ENCODE results near the gene TMEM245. TPM values are rescaled to one million over a fixed set of nuclear protein-coding genes. Genes with fewer than 3 reads are reported as not detected.
A peak's percentile ranks its signal among the peaks of the same experiment; 100 is the strongest.

Gene TMEM245
- total and polyA plus RNA-seq, 10 of the 15 experiments (the other 5 are each of a cell fraction or from before 2014, with no cell fraction given): 7.4 to 36.1 (median 19.0) TPM

GRCh38 chr9:109010746-109011145 is 109.0 kb downstream of the TMEM245 start:
- Histone ChIP-seq H3K9me3 (replicated peaks; ENCODE audit: control insufficient read depth, insufficient read depth, low read length) (no peaks in the 10 kb centered on the region), H3K4me2 (ENCODE audit: control insufficient read depth, insufficient read depth) (no peak overlapping the region), H3K4me1 (ENCODE audit: control insufficient read depth, insufficient read depth, low read length) (peaks cover 13% of the 10 kb centered on the region), H3K36me3 (ENCODE audit: control insufficient read depth in 2 of 2, insufficient read depth in 2 of 2, low read length in 1 of 2) (no peaks in the 10 kb centered on the region), H3K27me3 (replicated peaks in 1 of 2; ENCODE audit: control insufficient read depth in 2 of 2, insufficient read depth in 2 of 2, low read length in 1 of 2) (no peaks in the 10 kb centered on the region), H3K9ac (ENCODE audit: control insufficient read depth, insufficient read depth, low read length) (no peak overlapping the region), H3K79me2 (ENCODE audit: control insufficient read depth, insufficient read depth, low read length) (peaks cover 15% of the 10 kb centered on the region), H3K27ac (ENCODE audit: control insufficient read depth, insufficient read depth) (no peak overlapping the region), H4K20me1 (ENCODE audit: control insufficient read depth, insufficient read depth) (no peaks in the 10 kb centered on the region), H2AFZ (ENCODE audit: control insufficient read depth, low read depth, low read length) (no peak overlapping the region), H3K4me3 (no peak overlapping the region)
- intact Hi-C loops (cut with micrococcal nuclease; ENCODE audit: unreplicated experiment) (loop anchor here (10.0 kb wide), 1 partner anchor 404 kb away; no protein-coding TSS in a partner anchor), in situ Hi-C loops (cut with MboI) (no loop called here)
- ATAC-seq: peak; percentile 40
- CTCF ChIA-PET: interaction anchor here (0.5 to 1.4 kb wide), 4 partner anchors 57 to 460 kb away, joined by 3 to 5 read pairs (median 4); no protein-coding TSS in a partner anchor
- TF ChIP-seq, protein P1, sequence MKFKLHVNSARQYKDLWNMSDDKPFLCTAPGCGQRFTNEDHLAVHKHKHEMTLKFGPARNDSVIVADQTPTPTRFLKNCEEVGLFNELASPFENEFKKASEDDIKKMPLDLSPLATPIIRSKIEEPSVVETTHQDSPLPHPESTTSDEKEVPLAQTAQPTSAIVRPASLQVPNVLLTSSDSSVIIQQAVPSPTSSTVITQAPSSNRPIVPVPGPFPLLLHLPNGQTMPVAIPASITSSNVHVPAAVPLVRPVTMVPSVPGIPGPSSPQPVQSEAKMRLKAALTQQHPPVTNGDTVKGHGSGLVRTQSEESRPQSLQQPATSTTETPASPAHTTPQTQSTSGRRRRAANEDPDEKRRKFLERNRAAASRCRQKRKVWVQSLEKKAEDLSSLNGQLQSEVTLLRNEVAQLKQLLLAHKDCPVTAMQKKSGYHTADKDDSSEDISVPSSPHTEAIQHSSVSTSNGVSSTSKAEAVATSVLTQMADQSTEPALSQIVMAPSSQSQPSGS (IDR thresholded peaks at IDR 0.05; ENCODE audit: low read length): 0 out of 2 replicates have a peak, but pooled peaks have one; percentile 27
- no peak for TF ChIP-seq RB1 (IDR thresholded peaks at IDR 0.05; ENCODE audit: borderline replicate concordance)
- peak; percentile 34; the same call in 1 of the 2 replicates for TF ChIP-seq RUNX3 (IDR thresholded peaks at IDR 0.05; ENCODE audit: low read length)
- peak; percentile 87 for TF ChIP-seq CREM (IDR thresholded peaks at IDR 0.05; ENCODE audit: low read depth)
- TF ChIP-seq JUNB (IDR thresholded peaks at IDR 0.05): peak; percentile 67
- TF ChIP-seq CREB1 (IDR thresholded peaks at IDR 0.05; ENCODE audit: low read depth): peak; percentile 90
- no peak for TF ChIP-seq NFXL1 (IDR thresholded peaks at IDR 0.05; ENCODE audit: borderline replicate concordance)
- no peak for TF ChIP-seq ZBTB33 (IDR thresholded peaks at IDR 0.05)
- no peak for TF ChIP-seq IKZF1 (conservative IDR thresholded peaks at IDR 0.05)
- no peak for TF ChIP-seq ZNF622 (IDR thresholded peaks at IDR 0.05)
- TF ChIP-seq, protein P2, sequence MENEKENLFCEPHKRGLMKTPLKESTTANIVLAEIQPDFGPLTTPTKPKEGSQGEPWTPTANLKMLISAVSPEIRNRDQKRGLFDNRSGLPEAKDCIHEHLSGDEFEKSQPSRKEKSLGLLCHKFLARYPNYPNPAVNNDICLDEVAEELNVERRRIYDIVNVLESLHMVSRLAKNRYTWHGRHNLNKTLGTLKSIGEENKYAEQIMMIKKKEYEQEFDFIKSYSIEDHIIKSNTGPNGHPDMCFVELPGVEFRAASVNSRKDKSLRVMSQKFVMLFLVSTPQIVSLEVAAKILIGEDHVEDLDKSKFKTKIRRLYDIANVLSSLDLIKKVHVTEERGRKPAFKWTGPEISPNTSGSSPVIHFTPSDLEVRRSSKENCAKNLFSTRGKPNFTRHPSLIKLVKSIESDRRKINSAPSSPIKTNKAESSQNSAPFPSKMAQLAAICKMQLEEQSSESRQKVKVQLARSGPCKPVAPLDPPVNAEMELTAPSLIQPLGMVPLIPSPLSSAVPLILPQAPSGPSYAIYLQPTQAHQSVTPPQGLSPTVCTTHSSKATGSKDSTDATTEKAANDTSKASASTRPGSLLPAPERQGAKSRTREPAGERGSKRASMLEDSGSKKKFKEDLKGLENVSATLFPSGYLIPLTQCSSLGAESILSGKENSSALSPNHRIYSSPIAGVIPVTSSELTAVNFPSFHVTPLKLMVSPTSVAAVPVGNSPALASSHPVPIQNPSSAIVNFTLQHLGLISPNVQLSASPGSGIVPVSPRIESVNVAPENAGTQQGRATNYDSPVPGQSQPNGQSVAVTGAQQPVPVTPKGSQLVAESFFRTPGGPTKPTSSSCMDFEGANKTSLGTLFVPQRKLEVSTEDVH (IDR thresholded peaks at IDR 0.05; ENCODE audit: low read depth, partially characterized antibody): no peak
- TF ChIP-seq PBX3 (IDR thresholded peaks at IDR 0.05; ENCODE audit: insufficient replicate concordance, low read depth, low read length): no peak
- peak; percentile 53; the same call in 1 of the 2 replicates for TF ChIP-seq ATF7 (IDR thresholded peaks at IDR 0.05; ENCODE audit: low read depth)
- TF ChIP-seq TCF12 (IDR thresholded peaks at IDR 0.05; ENCODE audit: low read depth, low read length): no peak
- DNase-seq (ENCODE audit: low read depth, low spot score): no peak
- SMC1A ChIA-PET (ENCODE audit: uncharacterized antibody, unreplicated experiment): interaction anchor here (0.8 to 1.3 kb wide), 4 partner anchors 15 to 125 kb away, joined by 3 read pairs; no protein-coding TSS in a partner anchor
- whole genome bisulfite sequencing (ENCODE audit: insufficient coverage, insufficient replicate concordance, low lambda C conversion rate, missing lambda C conversion rate): 5% methylated on average over 1 of the region's 1 CpG
- POLR2A ChIA-PET: interaction anchor here (0.8 kb wide), 1 partner anchor 8 kb away, joined by 3 read pairs; no protein-coding TSS in a partner anchor
- no TSS peak for BruUV-seq (replicated peaks)
- FAIRE-seq: peak; percentile 91
- RAD21 ChIA-PET (ENCODE audit: unreplicated experiment): no interaction called here
